Neuron (in vitro differentiated cells): ENCODE data around the gene ATOSA.

Source experiments
- H2AFZ ChIP-seq: one replicate; pipeline ENCODE4 v1.6.1; 2013; ENCODE audit warnings: low read depth, mild to moderate bottlenecking, inconsistent platforms, low read length, moderate library complexity
- H3K27me3 ChIP-seq: one replicate; pipeline ENCODE4 v1.6.1; 2013; ENCODE audit warnings: low read length; ENCODE audit not compliant: insufficient read depth
- H3K36me3 ChIP-seq: one replicate; pipeline ENCODE4 v1.6.1; 2013; ENCODE audit warnings: low read length; ENCODE audit not compliant: insufficient read depth
- H3K4me1 ChIP-seq: one replicate; pipeline ENCODE4 v1.6.1; 2013; ENCODE audit warnings: low read length; ENCODE audit not compliant: insufficient read depth
- H3K4me3 ChIP-seq: 2 replicates; pipeline ENCODE4 v1.5.1; 2013; ENCODE audit warnings: mild to moderate bottlenecking, low read length, moderate library complexity
- H3K9me3 ChIP-seq: one replicate; pipeline ENCODE4 v1.6.1; 2013; ENCODE audit warnings: low read length

The ATOSA gene

GRCh38 chr15:52657338-52657737 is 21.9 kb downstream of the ATOSA start:
- Histone ChIP-seq H3K9me3 (no peaks in the 10 kb centered on the region), H3K36me3 (peaks cover 9% of the 10 kb centered on the region), H2AFZ (no peak overlapping the region), H3K4me1 (peaks cover 8% of the 10 kb centered on the region), H3K27me3 (no peaks in the 10 kb centered on the region), H3K4me3 (no peak overlapping the region)

GRCh38 chr15:52656412-52656811 is 22.8 kb downstream of the ATOSA start:
- H3K9me3 ChIP-seq, result no peaks in the 10 kb centered on the region
- peaks cover 11% of the 10 kb centered on the region for H3K4me1 ChIP-seq
- no peaks in the 10 kb centered on the region for H3K27me3 ChIP-seq
- peaks cover 6% of the 10 kb centered on the region for H3K36me3 ChIP-seq
- H2AFZ ChIP-seq, result no peak overlapping the region
- H3K4me3 ChIP-seq, result no peak overlapping the region

GRCh38 chr15:52653431-52653964 is 25.7 kb downstream of the ATOSA start:
- H3K4me3 ChIP-seq, result no peak overlapping the region
- H3K4me1 ChIP-seq, result peaks cover 32% of the 10 kb centered on the region

GRCh38 chr15:52652984-52653383 is 26.2 kb downstream of the ATOSA start:
- Histone ChIP-seq H3K9me3 (no peaks in the 10 kb centered on the region), H3K4me3 (no peak overlapping the region), H3K4me1 (peaks cover 33% of the 10 kb centered on the region), H2AFZ (peak overlapping the region; percentile 63), H3K27me3 (no peaks in the 10 kb centered on the region), H3K36me3 (no peaks in the 10 kb centered on the region)

More at GRCh38 chr15:52653431-52653964, 25.7 kb downstream of the ATOSA start:
- Histone ChIP-seq H2AFZ (no peak overlapping the region), H3K9me3 (no peaks in the 10 kb centered on the region), H3K36me3 (no peaks in the 10 kb centered on the region), H3K27me3 (no peaks in the 10 kb centered on the region)

DNA sequence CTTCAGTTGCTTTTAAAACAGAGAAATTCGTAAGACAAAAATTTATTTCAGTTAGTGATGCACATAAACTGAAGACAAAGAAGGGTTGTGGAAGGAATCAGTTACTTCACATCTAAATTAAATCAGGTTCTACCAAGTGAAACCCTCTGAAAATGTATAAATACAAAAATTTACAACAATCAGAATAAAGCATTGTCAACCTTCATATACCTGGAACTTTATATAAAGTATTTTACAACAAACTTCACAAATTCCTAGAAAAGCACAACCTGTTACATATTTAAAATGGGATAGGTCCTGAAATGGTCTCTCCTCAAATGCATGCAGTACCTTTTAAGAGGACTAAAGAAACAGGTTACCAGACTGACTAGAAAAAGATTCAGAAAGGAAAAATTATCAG is 26.9 kb downstream of the ATOSA start:
- peak overlapping the region; percentile 63 for H2AFZ ChIP-seq
- no peaks in the 10 kb centered on the region for H3K27me3 ChIP-seq
- no peaks in the 10 kb centered on the region for H3K9me3 ChIP-seq
- no peaks in the 10 kb centered on the region for H3K36me3 ChIP-seq
- peaks cover 33% of the 10 kb centered on the region for H3K4me1 ChIP-seq
- peak overlapping the region; percentile 54 for H3K4me3 ChIP-seq

DNA sequence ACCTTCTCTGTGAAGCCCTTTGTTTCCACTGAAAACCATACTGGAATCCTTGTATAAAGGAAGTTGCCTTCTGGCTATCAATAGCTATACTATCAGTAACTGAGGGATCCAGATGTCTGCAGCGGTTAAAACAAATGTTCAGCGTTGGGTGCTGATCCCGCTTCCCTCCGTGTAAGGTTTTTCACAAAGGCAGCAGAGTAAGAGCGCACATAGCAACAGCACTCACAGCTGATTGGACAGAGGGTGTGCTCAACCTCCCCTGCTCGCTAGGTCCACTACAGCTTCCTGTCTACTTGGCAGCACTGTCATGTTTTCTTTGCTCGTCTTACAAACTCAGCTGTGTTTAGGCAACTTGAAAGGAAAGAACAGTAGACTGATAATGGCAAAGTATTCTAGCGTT is 27.3 kb downstream of the ATOSA start:
- Histone ChIP-seq H3K9me3 (no peaks in the 10 kb centered on the region), H3K27me3 (no peaks in the 10 kb centered on the region), H3K36me3 (no peaks in the 10 kb centered on the region), H2AFZ (peak overlapping the region; percentile 63), H3K4me3 (peak overlapping the region; percentile 54), H3K4me1 (peaks cover 33% of the 10 kb centered on the region)

- H2AFZ ChIP-seq, result peak overlapping the region; percentile 47
- H3K4me3 ChIP-seq, result peak overlapping the region; percentile 54
- no peaks in the 10 kb centered on the region for H3K9me3 ChIP-seq
- peaks cover 33% of the 10 kb centered on the region for H3K4me1 ChIP-seq
- H3K27me3 ChIP-seq, result no peaks in the 10 kb centered on the region
- no peaks in the 10 kb centered on the region for H3K36me3 ChIP-seq
Measured at GRCh38 chr15:52651114-52651513, 28.1 kb downstream of the ATOSA start.

DNA sequence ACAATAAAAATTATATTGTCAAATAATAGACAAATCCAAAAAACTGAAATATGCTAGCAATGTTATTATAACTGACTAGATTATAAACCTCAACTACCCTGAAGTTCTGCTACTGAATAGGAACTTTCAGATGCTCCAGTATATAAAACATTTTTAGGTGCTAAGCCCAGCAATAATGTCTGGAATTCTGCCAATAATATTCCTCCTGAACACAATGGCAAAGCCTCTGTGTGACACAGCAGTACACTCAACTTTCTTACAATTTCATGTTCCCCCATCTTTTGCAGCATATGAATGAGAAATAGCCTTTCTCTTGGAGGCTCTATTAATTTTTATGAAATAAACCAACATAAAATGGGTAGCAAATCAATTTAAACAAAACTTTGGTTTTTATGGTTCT is 29.5 kb downstream of the ATOSA start:
- no peaks in the 10 kb centered on the region for H3K36me3 ChIP-seq
- H3K4me3 ChIP-seq, result peak overlapping the region; percentile 54
- no peaks in the 10 kb centered on the region for H3K9me3 ChIP-seq
- H2AFZ ChIP-seq, result no peak overlapping the region
- peaks cover 33% of the 10 kb centered on the region for H3K4me1 ChIP-seq
- no peaks in the 10 kb centered on the region for H3K27me3 ChIP-seq

DNA sequence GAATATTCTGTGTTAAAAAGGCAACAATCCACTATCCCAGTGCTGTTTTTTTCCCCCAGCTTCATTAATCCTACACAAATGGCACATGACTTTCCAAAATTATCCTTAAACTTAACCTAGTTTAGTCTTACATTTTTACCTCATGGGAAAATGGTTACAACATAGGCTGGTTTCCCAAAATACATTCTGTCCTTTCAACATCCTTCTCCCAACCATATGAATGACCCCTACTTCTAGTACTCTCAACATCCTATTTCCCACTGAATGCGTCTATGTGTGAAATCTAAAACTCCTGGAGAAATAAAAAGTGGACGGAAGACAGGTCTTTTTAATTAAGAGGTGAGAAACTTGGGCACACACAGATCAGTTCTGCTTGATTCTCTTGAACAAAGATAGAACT is 33.3 kb downstream of the ATOSA start:
- Histone ChIP-seq H3K4me1 (peaks cover 22% of the 10 kb centered on the region), H2AFZ (no peak overlapping the region), H3K4me3 (no peak overlapping the region), H3K36me3 (peaks cover 3% of the 10 kb centered on the region), H3K27me3 (no peaks in the 10 kb centered on the region), H3K9me3 (no peaks in the 10 kb centered on the region)

DNA sequence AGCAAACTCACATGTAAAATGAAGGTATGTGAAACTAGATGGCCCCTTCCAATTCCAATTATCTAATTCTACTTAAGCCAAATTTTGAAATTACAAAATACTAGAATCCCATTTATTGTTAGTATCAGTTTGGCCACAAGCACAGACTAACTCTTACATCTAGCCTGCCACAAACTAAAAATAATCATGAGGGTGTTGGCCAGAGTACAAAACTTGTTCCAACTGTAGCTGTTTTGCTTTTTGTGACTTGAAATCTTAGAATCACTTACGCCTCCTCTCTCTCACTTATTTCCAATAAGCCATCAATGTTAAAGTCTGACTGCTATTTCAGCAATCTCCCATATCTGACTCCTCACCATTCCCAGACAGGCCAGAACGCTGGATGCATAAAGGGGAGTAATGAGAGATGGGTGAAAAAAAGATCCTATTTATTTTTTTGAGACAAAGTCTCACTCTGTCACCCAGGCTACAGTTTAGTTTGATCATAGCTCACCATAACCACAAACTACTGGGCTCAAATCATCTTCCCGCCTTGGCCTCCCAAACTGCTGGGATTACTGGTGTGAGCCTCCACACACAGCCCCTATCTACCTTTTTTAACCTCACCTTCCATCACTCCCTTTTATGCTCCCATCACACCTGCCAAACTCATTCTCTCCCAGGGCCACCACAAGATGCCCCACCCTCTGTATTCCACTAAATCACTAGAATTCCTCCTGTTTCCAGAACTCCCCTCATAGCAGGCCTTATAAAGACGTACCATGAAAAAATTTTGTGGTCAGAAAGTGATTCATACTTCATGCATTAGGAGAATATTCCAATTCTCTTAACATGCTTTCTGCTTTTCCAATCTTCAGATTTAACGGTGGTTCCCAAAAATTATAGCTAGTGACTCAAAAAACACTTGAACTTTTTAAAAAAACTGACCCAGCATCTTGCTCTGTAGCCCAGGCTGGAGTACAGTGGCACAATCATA is 36.5 kb downstream of the ATOSA start:
- H2AFZ ChIP-seq, result no peak overlapping the region
- no peaks in the 10 kb centered on the region for H3K9me3 ChIP-seq
- H3K4me3 ChIP-seq, result no peak overlapping the region
- no peaks in the 10 kb centered on the region for H3K4me1 ChIP-seq
- peaks cover 3% of the 10 kb centered on the region for H3K36me3 ChIP-seq
- no peaks in the 10 kb centered on the region for H3K27me3 ChIP-seq

- Histone ChIP-seq H3K4me1 (no peaks in the 10 kb centered on the region), H2AFZ (no peak overlapping the region), H3K4me3 (no peak overlapping the region), H3K36me3 (peaks cover 4% of the 10 kb centered on the region), H3K9me3 (peaks cover 4% of the 10 kb centered on the region), H3K27me3 (no peaks in the 10 kb centered on the region)
Measured at GRCh38 chr15:52636459-52636858, 42.7 kb downstream of the ATOSA start.

GRCh38 chr15:52635908-52636307 is 43.3 kb downstream of the ATOSA start:
- no peak overlapping the region for H2AFZ ChIP-seq
- peaks cover 4% of the 10 kb centered on the region for H3K9me3 ChIP-seq
- H3K27me3 ChIP-seq, result no peaks in the 10 kb centered on the region
- no peaks in the 10 kb centered on the region for H3K4me1 ChIP-seq
- H3K4me3 ChIP-seq, result no peak overlapping the region
- H3K36me3 ChIP-seq, result peaks cover 2% of the 10 kb centered on the region
